ENCODE results near the gene EFNA1. TPM values are rescaled to one million over a fixed set of nuclear protein-coding genes. Genes with fewer than 3 reads are reported as not detected.

Gene EFNA1
- total RNA-seq = 100 to 1,000 TPM in 5 of 6 experiments, 10 to 100 TPM in 1; 87.5 to 419 (median 196) TPM
- long read RNA-seq, transcript EFNA1-202 (5 exons, 1,926 nt) = major isoform, 81 of 91 reads
- long read RNA-seq, partial matches to known transcripts = 3 of 91 reads
- long read RNA-seq, other reads (novel, unspliced or antisense) = 5 of 91 reads

DNA sequence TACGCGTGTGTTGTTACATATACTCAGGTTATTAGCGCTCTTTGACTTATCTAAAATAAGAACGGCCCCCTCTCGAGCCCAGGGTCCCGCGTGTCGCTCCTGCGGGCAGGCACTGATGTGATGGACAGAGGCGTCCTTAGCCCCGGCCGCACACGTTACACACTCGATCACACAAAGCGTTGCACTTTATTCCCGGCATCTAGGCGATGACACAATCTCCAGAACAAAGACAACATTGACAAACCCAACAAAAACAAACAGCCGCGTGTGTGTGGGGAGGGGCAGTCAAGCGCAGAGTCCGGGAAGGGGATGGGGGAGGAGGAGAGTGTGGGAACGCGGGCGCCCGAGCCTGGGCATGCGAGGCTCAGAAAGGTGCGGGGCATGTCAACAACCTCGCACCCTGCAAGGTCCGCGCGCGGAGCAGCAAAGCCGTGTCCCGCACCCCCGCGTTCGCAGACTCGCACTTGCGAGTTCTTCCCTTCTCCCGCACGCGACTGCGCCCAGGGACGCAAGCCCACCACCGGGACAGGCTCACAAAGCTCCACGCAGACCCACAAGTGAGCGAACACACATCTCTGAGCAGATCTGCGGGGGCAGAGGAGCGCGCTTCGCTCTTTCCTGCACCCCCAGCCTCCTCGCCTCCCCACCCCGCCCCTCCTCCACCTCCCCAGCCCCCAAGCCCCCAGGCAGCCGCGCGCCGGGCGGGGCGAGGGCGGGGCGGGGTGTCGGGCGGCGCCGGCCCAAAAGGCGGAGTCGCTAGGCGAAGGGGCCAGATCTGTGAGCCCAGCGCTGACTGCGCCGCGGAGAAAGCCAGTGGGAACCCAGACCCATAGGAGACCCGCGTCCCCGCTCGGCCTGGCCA lies at the start of gene EFNA1:
Gene EFNA1 (plus strand): TSS at position 772 of the 862 bp plus-strand sequence. CDS start 102 bp downstream, outside the sequence.
- Histone ChIP-seq H3K27me3 (no peaks in the 10 kb centered on the region), H3K9me3 (no peaks in the 10 kb centered on the region), H3K36me3 (peaks cover 0 to 35% (median 14%) of the 10 kb centered on the region in 4 donors), H3K4me3 (peak within 1 kb of the TSS; percentile 84 to 96 (median 95)), H3K27ac (peak within 1 kb of the TSS; percentile 97 to 100 (median 99)), H3K4me1 (peaks cover 0 to 39% (median 12%) of the 10 kb centered on the region in 4 donors)
- 0% methylated on average over 22 of the region's 76 CpGs for WGBS (ENCODE audit: insufficient coverage, low coverage, low lambda C conversion rate, missing lambda C conversion rate)
- DNase-seq (peak; percentile 89 to 94 (median 92)), ATAC-seq (peak; percentile 31 to 55 (median 48))
- intact Hi-C loops (cut with DNase I) = loop anchor here in 1 of 2 donors (2.0 kb wide), 1 partner anchor 23 kb away; no protein-coding TSS in a partner anchor
- TF ChIP-seq, protein P1, sequence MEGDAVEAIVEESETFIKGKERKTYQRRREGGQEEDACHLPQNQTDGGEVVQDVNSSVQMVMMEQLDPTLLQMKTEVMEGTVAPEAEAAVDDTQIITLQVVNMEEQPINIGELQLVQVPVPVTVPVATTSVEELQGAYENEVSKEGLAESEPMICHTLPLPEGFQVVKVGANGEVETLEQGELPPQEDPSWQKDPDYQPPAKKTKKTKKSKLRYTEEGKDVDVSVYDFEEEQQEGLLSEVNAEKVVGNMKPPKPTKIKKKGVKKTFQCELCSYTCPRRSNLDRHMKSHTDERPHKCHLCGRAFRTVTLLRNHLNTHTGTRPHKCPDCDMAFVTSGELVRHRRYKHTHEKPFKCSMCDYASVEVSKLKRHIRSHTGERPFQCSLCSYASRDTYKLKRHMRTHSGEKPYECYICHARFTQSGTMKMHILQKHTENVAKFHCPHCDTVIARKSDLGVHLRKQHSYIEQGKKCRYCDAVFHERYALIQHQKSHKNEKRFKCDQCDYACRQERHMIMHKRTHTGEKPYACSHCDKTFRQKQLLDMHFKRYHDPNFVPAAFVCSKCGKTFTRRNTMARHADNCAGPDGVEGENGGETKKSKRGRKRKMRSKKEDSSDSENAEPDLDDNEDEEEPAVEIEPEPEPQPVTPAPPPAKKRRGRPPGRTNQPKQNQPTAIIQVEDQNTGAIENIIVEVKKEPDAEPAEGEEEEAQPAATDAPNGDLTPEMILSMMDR (IDR thresholded peaks at IDR 0.05) = no peak
- TF ChIP-seq POLR2A (IDR thresholded peaks at IDR 0.05) = peak; percentile 93

- ATAC-seq (peak; percentile 78 to 85 (median 80)), DNase-seq (peak; percentile 78 to 83 (median 78))
- Histone ChIP-seq H3K4me3 (peak within 1 kb of the TSS; percentile 29 to 44 (median 38)), H3K36me3 (no peaks in the 10 kb centered on the region), H3K4me1 (peaks cover 0 to 40% (median 10%) of the 10 kb centered on the region in 4 donors), H3K27ac (no peak within 1 kb of the TSS), H3K9me3 (no peaks in the 10 kb centered on the region), H3K27me3 (peaks cover 18 to 34% of the 10 kb centered on the region in 2 donors)
- intact Hi-C loops (cut with DNase I) = no loop called here
- WGBS (ENCODE audit: insufficient coverage, low coverage, low lambda C conversion rate, missing lambda C conversion rate) = 1% methylated on average over 26 of the region's 59 CpGs
- TF ChIP-seq POLR2A (IDR thresholded peaks at IDR 0.05) = no peak
- TF ChIP-seq, protein P1 (IDR thresholded peaks at IDR 0.05) = no peak
Measured at GRCh38 chr1:155078469-155079209, 49.0 kb upstream of the EFNA1 start, which contains the start of gene EFNA3. TSS of gene EFNA3 (plus strand) at chr1:155078837. CDS start at chr1:155078942, 105 bp downstream.

DNA sequence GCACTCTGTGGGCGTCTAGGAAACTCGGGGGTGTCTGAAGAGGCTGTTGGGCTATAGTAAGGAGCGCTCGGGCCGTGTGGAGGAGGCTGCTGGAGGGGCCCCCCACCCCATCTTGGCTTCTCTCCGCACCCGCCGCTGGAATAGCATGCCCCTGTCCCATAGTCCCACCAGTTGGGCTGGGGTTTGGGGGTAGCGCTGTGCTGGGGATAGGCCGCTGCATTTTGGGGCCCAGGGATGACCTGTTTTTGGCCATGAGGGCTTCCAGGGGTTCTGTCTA lies 48.5 kb upstream of the EFNA1 start:
- Histone ChIP-seq H3K27ac (no peak overlapping the region), H3K4me1 (peaks cover 0 to 42% (median 12%) of the 10 kb centered on the region in 4 donors), H3K9me3 (no peaks in the 10 kb centered on the region), H3K4me3 (peak overlapping the region; percentile 29 to 44 (median 38)), H3K36me3 (no peaks in the 10 kb centered on the region), H3K27me3 (peaks cover 18 to 34% of the 10 kb centered on the region in 2 donors)
- DNase-seq (no peak), ATAC-seq (no peak)
- TF ChIP-seq, protein P1 (IDR thresholded peaks at IDR 0.05) = no peak
- TF ChIP-seq POLR2A (IDR thresholded peaks at IDR 0.05) = no peak
- intact Hi-C loops (cut with DNase I) = no loop called here
- 17% methylated on average over 7 of the region's 10 CpGs for WGBS (ENCODE audit: insufficient coverage, low coverage, low lambda C conversion rate, missing lambda C conversion rate)

DNA sequence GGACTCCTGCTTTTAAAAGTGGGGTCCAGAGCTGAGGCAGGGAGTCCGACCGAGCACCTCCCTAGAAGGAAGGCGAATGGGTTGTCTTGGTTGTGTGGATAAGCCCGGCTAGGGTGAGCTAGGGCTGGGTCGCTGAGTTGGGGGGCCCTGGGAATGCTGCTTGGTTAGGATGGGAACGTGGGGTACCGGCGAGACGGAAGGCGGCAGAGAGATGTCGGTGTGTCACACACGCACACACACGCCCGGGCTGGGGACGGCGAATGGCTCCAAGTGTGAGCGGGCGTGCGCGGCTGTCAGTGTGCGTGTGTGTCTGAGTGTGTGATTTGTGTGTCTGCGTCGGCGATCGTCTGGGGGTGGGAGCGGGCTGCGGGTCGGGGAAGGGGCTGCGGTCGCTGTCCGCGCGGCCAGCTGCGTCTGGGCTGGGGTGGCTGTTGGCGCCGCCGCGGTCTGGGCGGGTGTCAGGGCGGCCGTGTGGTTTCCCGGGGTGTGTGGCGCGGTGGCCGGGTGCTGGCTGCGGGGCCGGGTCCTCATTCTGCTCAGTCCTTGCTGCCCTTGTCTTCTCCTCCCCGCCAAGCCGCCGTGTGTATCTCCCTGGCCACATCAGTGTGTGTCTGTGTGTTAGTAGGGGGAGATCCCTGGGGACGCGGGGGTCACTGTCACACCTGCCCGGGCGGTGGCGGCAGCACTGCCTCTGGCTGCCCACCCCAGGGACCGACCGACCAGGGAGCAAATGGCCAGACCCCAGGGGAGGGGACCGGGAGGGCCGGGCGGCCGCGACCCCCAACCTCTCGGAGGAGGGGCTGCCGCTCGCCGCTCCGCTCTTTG lies 48.0 kb upstream of the EFNA1 start:
- 0% methylated on average over 8 of the region's 67 CpGs for WGBS (ENCODE audit: insufficient coverage, low coverage, low lambda C conversion rate, missing lambda C conversion rate)
- ATAC-seq = no peak
- peaks cover 18 to 34% of the 10 kb centered on the region in 2 donors for H3K27me3 ChIP-seq
- TF ChIP-seq, protein P1 (IDR thresholded peaks at IDR 0.05) = no peak
- no peak for TF ChIP-seq POLR2A (IDR thresholded peaks at IDR 0.05)
- no peak overlapping the region for H3K27ac ChIP-seq
- H3K36me3 ChIP-seq = no peaks in the 10 kb centered on the region
- H3K4me1 ChIP-seq = peaks cover 0 to 46% (median 16%) of the 10 kb centered on the region in 4 donors
- intact Hi-C loops (cut with DNase I) = no loop called here
- peak in 1 of 3 donors; percentile 53 for DNase-seq
- H3K9me3 ChIP-seq = no peaks in the 10 kb centered on the region
- H3K4me3 ChIP-seq = no peak overlapping the region

Measured in right lobe of liver (tissue), 6 donors.